HepG2 (cell line): Measurements from ENCODE around the gene KLHL33. TPM values are rescaled to one million over a fixed set of nuclear protein-coding genes. Genes with fewer than 3 reads are reported as not detected.

Experiments used
- DRAP1 ChIP-seq: IDR thresholded peaks from 2 replicates; pipeline ENCODE4 v1.6.1; 2016; ENCODE audit warnings: missing genetic modification reagents, missing compliant biosample characterization
- GLMP ChIP-seq: sonication (generic); formaldehyde crosslinking; IDR thresholded peaks from 2 replicates; pipeline ENCODE4 v1.9.0; 2021; ENCODE audit warnings: missing genetic modification reagents, mild to moderate bottlenecking, borderline replicate concordance
- NR0B2 ChIP-seq: sonication (generic); formaldehyde crosslinking; IDR thresholded peaks from 2 replicates; pipeline ENCODE4 v1.4.0; 2020; ENCODE audit warnings: mild to moderate bottlenecking, missing genetic modification reagents
- NR2C2 ChIP-seq: sonication (generic); formaldehyde crosslinking; IDR thresholded peaks from 2 replicates; pipeline ENCODE4 v1.4.0; 2020; ENCODE audit warnings: missing genetic modification reagents, mild to moderate bottlenecking, moderate library complexity, borderline replicate concordance
- RELA ChIP-seq: sonication (generic); formaldehyde crosslinking; IDR thresholded peaks from 2 replicates; pipeline ENCODE4 v1.4.0; 2020; ENCODE audit warnings: missing genetic modification reagents
- RERE ChIP-seq: IDR thresholded peaks from 2 replicates; pipeline ENCODE4 v1.6.1; 2016; ENCODE audit warnings: low read depth, missing genetic modification reagents, missing compliant biosample characterization
- SAFB2 ChIP-seq: sonication (generic); formaldehyde crosslinking; IDR thresholded peaks from 2 replicates; pipeline ENCODE4 v1.5.1; 2020; ENCODE audit warnings: missing genetic modification reagents, low read depth, mild to moderate bottlenecking, borderline replicate concordance
- YEATS4 ChIP-seq: sonication (generic); formaldehyde crosslinking; IDR thresholded peaks from 2 replicates; pipeline ENCODE4 v1.4.0; 2020; ENCODE audit warnings: missing genetic modification reagents, borderline replicate concordance
- ZFP36L1 ChIP-seq: sonication (generic); formaldehyde crosslinking; IDR thresholded peaks from 2 replicates; pipeline ENCODE4 v1.8.0; 2022; ENCODE audit warnings: mild to moderate bottlenecking, missing genetic modification reagents, moderate library complexity
- ZKSCAN1 ChIP-seq: fragments of 150-350 bp; IDR thresholded peaks from 2 replicates; pipeline ENCODE4 v1.6.1; 2014; ENCODE audit warnings: low read length
- ZNF180 ChIP-seq: sonication (generic); formaldehyde crosslinking; IDR thresholded peaks from 2 replicates; pipeline ENCODE4 v1.4.0; 2020; ENCODE audit warnings: low read depth, missing genetic modification reagents, borderline replicate concordance
- ZNF207 ChIP-seq: fragments of 450-650 bp; IDR thresholded peaks from 2 replicates; pipeline ENCODE4 v1.6.1; 2016; ENCODE audit warnings: antibody characterized with exemption, borderline replicate concordance
- ZNF503 ChIP-seq: sonication (generic); formaldehyde crosslinking; IDR thresholded peaks from 2 replicates; pipeline ENCODE4 v1.4.0; 2020; ENCODE audit warnings: missing genetic modification reagents
- ZNF597 ChIP-seq: sonication (generic); formaldehyde crosslinking; IDR thresholded peaks from 2 replicates; pipeline ENCODE4 v1.5.0; 2020; ENCODE audit warnings: missing genetic modification reagents
- ZSCAN20 ChIP-seq: sonication (generic); formaldehyde crosslinking; IDR thresholded peaks from 2 replicates; pipeline ENCODE4 v1.4.0; 2020; ENCODE audit warnings: missing genetic modification reagents, mild to moderate bottlenecking, borderline replicate concordance
- polyA plus RNA-seq, 8 experiments: library from polyadenylated mRNA; depleted of rRNA in 3 of 8; stranded (reverse) in 7 of 8; unstranded in 1 of 8; fragments of >200 nt; fragmentation: Illumina TruSeq in 4 of 8; extraction: Trizol in 4 of 8; gene quantifications; 2 replicates each; pipeline versions ENCODE4 v1.2.1 to v1.2.3, GENCODE V29; 2011 to 2016; ENCODE audit warnings: low read depth in 4 of 8, missing spikeins in 1 of 8, mixed read lengths in 1 of 8; ENCODE audit not compliant: insufficient read depth in 1 of 8
- total RNA-seq, 5 experiments: library from RNA; depleted of rRNA; stranded (reverse); fragments of >200 nt; fragmentation: Illumina TruSeq; extraction: Trizol; gene quantifications; 2 replicates each; pipeline ENCODE4 v1.2.3, GENCODE V29; 2016; ENCODE audit warnings: low read depth in 1 of 5

Gene KLHL33
- total and polyA plus RNA-seq, 2 of the 13 experiments (the other 11 are each of a cell fraction or from before 2014, with no cell fraction given) = not detected

GRCh38 chr14:20461225-20462141 lies 25.5 kb upstream of the KLHL33 start, which contains the start of gene PIP4P1 (continued):
- no peak for TF ChIP-seq ZNF597 (CRISPR knock-in tag)
- peak; percentile 54; the same call in 1 of the 2 replicates for TF ChIP-seq ZNF503 (CRISPR knock-in tag)
- peak; percentile 94 for TF ChIP-seq NR0B2 (CRISPR knock-in tag)
- TF ChIP-seq ZSCAN20 (CRISPR knock-in tag) = no peak; the same call in 1 of the 2 replicates
- TF ChIP-seq NR2C2 = peak; percentile 89
- TF ChIP-seq RERE (CRISPR knock-in tag) = no peak
- no peak for TF ChIP-seq ZNF180 (CRISPR knock-in tag)
- peak; percentile 99 for TF ChIP-seq ZFP36L1
- peak; percentile 84; the same call in 1 of the 2 replicates for TF ChIP-seq SAFB2 (CRISPR knock-in tag)
- TF ChIP-seq GLMP (CRISPR knock-in tag) = no peak
- TF ChIP-seq ZNF207 = peak; percentile 96; the same call in 1 of the 2 replicates
- TF ChIP-seq ZKSCAN1 = no peak
- TF ChIP-seq YEATS4 (CRISPR knock-in tag) = peak; percentile 82; the same call in 1 of the 2 replicates
- 0 out of 2 replicates have a peak, but pooled peaks have one; percentile 1 for TF ChIP-seq RELA (CRISPR knock-in tag)
- TF ChIP-seq DRAP1 (CRISPR knock-in tag) = peak; percentile 97
